Stimulated activated CD4-positive, alpha-beta T cell treated with anti-CD3 and anti-CD28 coated beads, Interleukin-4, amount 100 ng/mL, for 48 hours (primary cell): ENCODE data around the gene ARAP3.

Source experiments
- DNase-seq, 2 donors: peaks; one replicate each; pipeline ENCODE4 v3.0.0-alpha.2; 2020; ENCODE audit warnings: low read depth in 2 of 2

The ARAP3 gene

DNA sequence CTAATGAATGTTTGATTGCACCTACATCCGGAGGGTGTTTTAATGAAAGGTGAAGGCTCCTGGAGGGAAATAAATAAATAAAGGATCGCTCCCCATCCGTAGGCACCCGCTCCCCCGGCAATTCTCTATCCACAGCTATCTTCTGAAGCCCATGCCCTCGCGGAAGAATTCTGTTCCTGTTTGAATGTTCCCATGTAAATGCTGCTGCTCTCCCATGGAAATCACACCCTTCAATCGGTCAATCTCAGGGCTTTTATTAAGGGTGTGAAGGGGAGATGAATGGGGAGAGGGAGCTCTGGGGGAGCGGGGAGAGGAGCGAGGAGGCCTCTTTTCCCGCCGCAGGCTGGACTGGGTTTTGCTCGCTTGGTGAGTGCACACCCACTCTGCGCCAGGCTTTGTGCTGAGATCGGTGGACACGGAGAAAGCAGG is 21.1 kb upstream of the ARAP3 start:
- DNase-seq, result no peak

- DNase-seq, result no peak
Observed at GRCh38 chr5:141701360-141702119, 19.5 kb upstream of the ARAP3 start.

DNA sequence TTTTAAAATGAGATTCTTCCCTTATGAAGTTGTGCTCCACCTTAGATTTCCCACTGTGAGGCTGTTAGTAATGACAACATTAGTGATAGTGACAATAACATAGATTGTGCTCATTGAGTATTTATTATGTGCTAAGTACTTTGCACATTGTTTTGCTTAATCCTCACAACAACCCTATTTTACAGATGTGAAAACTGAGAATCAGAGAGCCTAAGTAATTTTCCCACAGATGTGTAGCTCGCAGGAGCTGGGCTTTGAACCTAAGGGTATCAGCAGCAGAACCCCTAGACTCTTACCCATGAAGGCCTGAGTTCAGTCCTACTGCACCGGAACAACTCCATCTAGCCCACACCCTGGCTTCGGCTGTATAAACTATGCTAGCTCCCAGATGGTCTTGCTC is 15.6 kb upstream of the ARAP3 start:
- no peak for DNase-seq

DNA sequence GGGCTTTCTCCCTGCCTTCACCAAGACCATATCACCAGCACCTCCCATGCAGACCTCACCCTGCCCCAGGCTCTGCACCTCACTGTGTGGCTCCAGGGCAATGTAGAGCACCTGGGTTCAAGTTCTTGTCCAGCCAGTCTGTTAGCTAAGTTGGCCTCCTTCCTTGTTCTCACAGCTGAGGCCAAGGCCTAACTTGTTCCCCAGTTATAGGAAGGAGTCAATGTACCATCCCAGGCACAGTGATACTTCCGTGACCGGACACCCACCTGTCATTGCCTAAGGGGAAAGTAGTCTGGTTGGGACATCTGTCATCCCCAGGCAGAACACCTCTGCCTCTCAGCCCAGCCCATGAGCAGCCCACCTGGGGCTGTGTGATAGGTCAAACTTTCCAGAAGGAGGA is 14.4 kb upstream of the ARAP3 start:
- DNase-seq, result no peak

DNA sequence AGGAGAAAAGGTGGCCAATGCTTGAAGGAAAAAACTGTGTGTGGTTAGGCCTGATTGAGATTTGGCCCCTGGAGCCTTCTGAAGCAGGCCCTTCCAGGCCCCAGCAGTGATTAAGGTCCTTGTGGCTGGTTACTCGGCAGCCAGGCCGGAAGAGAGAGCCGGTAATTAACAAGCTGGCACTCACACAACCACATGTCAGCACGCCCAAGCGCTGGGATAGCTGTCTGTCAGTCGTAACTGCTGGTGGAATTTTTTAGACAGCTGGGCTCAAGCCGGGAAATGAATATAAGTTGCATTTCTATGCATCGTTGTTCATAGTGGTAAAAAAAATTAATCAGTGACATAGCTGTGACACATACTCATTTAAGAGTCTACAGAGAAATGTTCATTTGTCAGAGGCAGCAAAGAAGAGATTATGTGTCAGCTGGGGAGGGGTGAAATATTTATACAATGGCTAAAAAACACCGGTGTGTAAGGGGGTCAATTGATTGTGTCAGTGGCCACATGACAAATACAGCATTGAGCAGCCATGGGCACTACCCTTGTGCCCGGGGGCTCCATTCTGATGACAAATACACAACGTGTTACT is 13.7 kb upstream of the ARAP3 start:
- DNase-seq, result no peak

DNA sequence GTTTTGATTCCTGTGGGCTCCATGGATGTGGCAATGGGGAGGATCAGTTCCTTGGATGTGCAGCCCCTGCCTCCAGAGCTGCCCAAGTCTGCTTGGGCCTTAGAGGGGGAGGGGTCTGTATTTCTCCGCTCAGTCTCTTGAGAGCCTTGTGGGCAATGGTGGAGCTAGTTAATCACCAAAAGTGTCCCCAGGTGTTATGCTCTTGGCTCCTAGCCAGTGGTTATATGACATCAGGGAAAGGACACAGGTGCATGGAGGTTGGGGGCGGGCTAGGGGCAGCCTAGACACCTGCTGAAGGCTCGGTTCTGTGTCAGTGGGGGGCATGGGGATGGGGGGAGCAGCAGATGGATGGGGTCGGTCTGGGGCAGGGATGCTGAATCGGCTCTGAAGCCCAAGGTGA is 12.4 kb upstream of the ARAP3 start:
- DNase-seq, result no peak

DNA sequence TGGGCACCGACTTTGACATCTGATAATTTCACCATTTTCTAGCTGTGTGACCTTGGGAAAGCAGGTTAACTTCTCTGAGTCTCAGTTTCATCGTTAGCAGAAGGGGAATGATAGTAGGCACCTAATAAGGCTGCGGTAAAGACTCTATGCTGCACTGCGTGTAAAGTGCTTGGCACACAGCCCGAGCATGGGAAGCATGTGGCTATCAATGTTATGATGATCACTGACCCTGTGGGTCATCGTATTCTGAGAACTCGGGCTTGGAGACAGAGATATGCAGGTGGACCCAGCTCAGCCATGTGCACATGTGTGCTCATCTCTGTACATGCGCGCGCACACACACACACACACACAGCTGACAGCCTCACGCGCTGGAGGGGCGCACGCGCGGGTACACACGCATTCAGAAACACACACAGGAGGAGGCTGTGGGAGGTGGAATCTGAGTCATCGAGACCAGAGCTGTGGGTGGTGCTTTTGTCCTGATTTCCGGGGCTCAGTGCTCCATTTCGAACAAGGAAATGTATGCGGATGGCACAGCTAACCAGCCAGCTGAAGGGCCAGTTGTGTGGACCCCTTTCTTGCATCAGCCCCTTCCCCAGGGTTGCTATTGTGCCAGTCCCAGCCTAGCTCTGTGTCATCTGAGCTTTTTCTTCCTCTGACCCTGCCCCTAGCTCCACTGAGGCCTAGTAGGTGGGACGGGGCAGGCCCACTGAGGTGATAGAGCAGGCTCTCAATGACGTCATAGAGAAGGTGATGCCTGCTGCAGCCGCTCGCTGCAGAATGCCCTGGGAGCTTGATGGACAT is 11.1 kb upstream of the ARAP3 start:
- peak; percentile 62 to 77 for DNase-seq

- no peak for DNase-seq
Observed at GRCh38 chr5:141692533-141692888, 10.5 kb upstream of the ARAP3 start.

- peak; percentile 80 to 89 for DNase-seq
Observed at GRCh38 chr5:141691867-141692532, 10.0 kb upstream of the ARAP3 start.

DNA sequence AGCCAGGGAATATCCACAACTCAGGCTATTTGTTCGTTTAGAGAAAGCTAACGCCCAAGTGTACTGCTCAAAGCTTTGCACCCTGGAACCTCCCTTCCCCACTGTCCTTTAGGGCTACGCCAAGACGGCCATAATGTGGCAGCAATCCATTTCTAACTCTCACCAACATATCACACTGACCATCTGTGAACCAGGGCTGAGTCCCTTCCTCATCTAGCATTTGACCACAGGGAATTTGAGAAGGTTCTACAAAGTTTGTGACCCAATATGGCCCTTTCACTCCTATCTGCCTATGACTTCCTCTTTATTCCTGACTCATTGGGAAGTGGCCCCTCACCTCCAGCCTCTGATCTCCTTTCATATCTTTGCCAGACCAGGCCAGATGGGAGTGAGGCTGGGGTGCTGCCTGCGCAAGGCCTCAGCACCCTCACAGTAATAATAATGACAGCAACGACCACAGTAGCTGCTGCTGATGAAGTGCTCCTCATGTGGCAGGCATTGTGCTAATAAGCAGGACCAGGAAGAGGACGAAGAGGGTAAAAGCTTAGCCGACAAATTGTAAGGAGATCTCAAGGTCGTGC is 9.3 kb upstream of the ARAP3 start:
- no peak for DNase-seq

DNA sequence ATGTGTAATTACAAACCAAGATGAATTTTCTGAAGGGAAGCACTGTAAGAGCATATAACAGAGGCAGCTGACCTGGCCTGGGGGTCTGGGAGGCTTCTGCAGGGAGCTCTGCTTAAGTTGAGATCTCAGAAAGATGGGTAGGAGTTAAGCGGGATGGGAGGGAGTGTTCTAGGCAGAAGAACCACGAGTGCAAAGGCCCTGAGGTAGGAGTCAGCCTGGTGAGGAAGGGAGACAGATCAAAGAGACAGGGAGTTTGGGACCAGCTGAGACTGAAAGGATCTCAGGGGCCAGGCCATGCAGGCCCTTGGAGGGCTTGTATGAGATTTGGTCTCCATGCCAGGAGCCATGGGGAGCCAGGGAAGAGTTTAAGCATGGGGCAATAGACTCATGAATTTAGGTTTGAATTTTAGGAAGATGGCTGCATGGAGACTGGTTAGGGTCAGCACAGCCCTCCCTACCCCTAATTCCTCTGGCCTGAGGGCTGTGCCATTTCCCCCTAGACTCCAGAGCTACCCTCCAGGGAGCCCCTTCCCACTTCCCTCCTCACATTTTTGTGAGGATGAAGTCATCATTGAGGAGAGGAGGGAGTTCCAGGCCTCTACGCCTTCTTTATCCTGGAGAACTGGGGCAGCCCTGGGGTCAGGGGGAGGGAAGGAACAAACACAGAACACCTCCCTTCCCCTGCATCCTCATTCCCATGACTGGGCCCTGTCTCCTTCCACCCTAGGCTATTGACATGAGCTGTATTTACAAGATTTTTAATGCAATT is 4.8 kb upstream of the ARAP3 start:
- no peak for DNase-seq

DNA sequence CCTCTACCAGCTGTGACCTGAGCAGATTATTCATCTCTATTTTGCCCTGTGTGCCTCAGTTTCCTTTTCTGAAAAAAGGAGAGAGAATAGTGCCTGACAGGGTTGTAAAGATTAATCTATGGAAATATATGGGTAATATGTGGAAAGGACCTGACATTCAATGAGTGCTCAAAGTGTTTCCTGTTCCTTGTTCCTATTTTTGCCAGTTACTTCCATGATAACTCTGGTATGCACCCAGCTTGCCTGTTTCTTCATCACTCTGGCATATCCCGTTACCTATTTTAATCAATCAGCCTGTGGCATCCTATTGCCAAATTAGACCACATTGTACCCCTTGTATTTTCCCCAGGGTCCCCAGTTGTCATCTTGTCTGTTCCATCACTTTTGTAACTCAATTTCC is 3.6 kb upstream of the ARAP3 start:
- DNase-seq, result no peak

DNA sequence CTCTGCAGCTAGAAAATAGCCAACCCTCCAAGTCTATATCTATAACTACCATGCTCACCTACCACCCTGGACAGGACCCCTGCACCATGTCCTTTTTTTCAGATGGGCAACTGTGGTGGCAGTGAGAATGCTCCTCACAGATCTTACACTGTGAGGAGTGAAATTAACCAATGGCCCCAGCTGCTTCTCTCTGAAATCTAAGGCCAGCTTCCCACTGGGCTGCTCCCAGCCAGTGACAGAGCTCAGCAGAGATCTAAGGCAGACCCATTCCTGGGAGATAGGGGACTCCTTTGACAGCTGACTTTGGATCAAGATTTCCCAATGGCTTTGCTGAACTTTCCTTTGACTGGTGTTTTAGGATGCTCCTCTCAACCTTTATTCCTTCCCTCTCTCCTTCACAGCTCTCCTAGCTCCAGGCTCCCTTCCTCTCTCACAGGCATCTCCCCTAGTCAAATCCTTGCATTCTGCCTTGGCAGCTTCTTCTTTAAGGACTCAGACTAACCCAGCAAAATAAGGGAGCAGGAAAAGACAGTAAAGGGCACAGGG is 1.6 kb upstream of the ARAP3 start:
- no peak for DNase-seq

- no peak for DNase-seq
Observed at GRCh38 chr5:141681295-141681694, 735 bp downstream of the ARAP3 start.

- no peak for DNase-seq
Observed at GRCh38 chr5:141680751-141681201, 1.3 kb downstream of the ARAP3 start.

GRCh38 chr5:141680178-141680577 is 1.9 kb downstream of the ARAP3 start:
- DNase-seq, result no peak

DNA sequence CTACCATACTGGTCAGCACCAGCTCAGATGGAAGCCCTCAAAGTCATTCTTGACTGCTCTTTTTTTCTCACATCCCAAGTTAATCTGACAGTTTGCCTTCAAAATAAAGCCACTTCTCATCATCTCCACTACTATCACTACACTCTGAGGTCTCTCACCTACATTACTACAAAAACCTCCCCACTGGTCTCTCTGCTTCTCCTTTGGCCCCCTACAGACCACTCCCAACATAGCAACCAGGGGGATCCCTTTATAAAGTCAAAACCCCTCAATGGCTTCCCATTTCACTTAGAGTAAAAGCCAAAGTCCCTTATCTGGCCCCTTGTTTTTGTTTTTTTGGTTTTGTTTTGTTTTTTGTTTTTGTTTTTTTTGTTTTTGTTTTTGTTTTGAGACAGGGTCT is 4.6 kb downstream of the ARAP3 start:
- DNase-seq, result no peak

GRCh38 chr5:141675672-141676071 is 6.4 kb downstream of the ARAP3 start:
- no peak for DNase-seq

- no peak for DNase-seq
Observed at GRCh38 chr5:141674747-141675146, 7.3 kb downstream of the ARAP3 start.

GRCh38 chr5:141672841-141673813 is 8.9 kb downstream of the ARAP3 start:
- no peak for DNase-seq
